Mesothelial cell of epicardium (in vitro differentiated cells): ENCODE data around the gene UGT1A10. TPM values are rescaled to one million over a fixed set of nuclear protein-coding genes. Genes with fewer than 3 reads are reported as not detected.
"Not testable (repeated sequence)": the region's sequence is repeated elsewhere in the genome, so short reads cannot be mapped to it uniquely, and the experiment has no call there.

Source experiments
- DNase-seq, 2 experiments: peaks; one replicate each; pipeline ENCODE4 v3.0.0; 2021; ENCODE audit warnings: low spot score in 2 of 2; ENCODE audit not compliant: unreplicated experiment in 2 of 2
- H3K27ac Mint-ChIP-seq: 2 replicates; pipeline ENCODE4 v1.8.0; 2021; ENCODE audit warnings: mixed read lengths
- H3K27me3 Mint-ChIP-seq: 2 replicates; pipeline ENCODE4 v1.8.0; 2021; ENCODE audit warnings: low read depth, mixed read lengths
- H3K36me3 Mint-ChIP-seq: 2 replicates; pipeline ENCODE4 v1.8.0; 2021; ENCODE audit warnings: mixed read lengths
- H3K4me1 Mint-ChIP-seq: 2 replicates; pipeline ENCODE4 v1.8.0; 2021; ENCODE audit warnings: mixed read lengths
- H3K4me3 Mint-ChIP-seq: 2 replicates; pipeline ENCODE4 v1.8.0; 2021; ENCODE audit warnings: mild to moderate bottlenecking, moderate library complexity, mixed read lengths
- H3K9me3 Mint-ChIP-seq: 2 replicates; pipeline ENCODE4 v1.8.0; 2021; ENCODE audit warnings: mixed read lengths
- total RNA-seq: library from RNA; stranded (reverse); gene quantifications from 3 replicates; pipeline ENCODE4 v1.2.1, GENCODE V29; 2021
- TF ChIP-seq, protein P1 (sequence below): fragments of 200-600 bp; sonication (generic); IDR thresholded peaks from one replicate; pipeline ENCODE4 v1.5.0; 2021; ENCODE audit warnings: antibody characterized with exemption; ENCODE audit not compliant: unreplicated experiment

UGT1A10 gene
- total RNA-seq, 1 donor from 2014 or later, result not detected

DNA sequence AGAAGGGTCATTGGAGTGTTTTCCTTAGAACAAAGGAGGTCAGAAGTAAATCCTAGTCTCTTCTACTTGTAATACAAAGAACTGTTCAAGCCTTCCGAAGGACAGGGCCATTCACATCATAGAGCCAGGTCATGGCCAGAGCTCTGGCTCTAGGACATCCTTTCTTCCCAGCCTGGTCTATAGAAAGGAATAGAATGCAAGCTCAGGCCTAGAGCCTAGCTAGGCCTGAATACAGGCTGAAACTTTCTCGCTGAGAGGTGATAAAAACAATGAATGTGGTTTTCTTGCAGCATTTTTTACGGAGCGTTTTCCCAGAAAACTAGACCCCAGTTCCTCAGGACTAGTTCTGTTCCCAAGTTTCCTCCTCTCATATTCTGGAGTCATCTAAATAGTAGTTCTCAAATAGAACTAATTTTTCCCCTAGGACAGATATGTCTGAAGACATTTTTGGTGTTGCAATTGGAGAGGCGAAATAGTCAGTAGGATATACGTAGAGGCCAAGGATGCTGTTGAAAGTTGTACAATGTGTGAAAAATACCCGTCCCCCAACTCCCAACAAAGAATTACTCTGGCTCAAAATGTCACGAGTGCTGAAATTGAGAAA, 63.3 kb downstream of the UGT1A10 start:
- Mint-ChIP-seq H3K4me3 (no peak overlapping the region), H3K27ac (peak overlapping the region; percentile 67), H3K4me1 (peaks cover 8% of the 10 kb centered on the region), H3K27me3 (no peaks in the 10 kb centered on the region), H3K9me3 (peaks cover 28% of the 10 kb centered on the region), H3K36me3 (no peaks in the 10 kb centered on the region)
- TF ChIP-seq, protein P1, sequence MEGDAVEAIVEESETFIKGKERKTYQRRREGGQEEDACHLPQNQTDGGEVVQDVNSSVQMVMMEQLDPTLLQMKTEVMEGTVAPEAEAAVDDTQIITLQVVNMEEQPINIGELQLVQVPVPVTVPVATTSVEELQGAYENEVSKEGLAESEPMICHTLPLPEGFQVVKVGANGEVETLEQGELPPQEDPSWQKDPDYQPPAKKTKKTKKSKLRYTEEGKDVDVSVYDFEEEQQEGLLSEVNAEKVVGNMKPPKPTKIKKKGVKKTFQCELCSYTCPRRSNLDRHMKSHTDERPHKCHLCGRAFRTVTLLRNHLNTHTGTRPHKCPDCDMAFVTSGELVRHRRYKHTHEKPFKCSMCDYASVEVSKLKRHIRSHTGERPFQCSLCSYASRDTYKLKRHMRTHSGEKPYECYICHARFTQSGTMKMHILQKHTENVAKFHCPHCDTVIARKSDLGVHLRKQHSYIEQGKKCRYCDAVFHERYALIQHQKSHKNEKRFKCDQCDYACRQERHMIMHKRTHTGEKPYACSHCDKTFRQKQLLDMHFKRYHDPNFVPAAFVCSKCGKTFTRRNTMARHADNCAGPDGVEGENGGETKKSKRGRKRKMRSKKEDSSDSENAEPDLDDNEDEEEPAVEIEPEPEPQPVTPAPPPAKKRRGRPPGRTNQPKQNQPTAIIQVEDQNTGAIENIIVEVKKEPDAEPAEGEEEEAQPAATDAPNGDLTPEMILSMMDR, result no peak
- DNase-seq, result no peak

DNA sequence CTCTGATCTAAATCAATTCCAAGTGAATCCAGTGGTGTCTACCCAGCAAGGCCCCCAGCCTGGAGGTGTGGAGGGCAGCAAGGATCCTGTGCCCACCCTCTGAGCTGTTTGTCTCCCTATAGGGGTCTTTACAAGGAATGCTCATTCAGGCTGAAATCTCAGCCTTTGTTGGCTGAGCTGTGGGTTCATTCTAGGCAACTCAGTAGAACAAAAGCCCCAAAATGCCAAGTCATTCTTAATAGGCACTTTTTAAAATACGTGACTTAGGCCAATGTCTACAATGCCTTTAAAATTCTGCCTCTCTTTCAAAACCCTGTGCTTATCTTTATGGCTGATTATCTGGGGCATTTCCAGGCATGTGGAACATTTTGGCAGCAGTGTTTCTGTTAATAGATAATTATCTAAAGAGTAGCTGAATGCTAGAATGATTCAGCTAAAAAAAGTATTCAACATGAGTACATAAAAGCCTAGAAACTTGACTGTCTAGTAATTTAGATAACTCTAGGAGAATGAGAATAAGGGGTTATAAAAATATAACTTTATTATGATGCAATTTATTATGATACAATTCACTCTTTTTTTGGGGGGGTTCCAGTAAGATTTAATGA, 63.9 kb downstream of the UGT1A10 start:
- Mint-ChIP-seq H3K36me3 (no peaks in the 10 kb centered on the region), H3K4me1 (peaks cover 9% of the 10 kb centered on the region), H3K27ac (peak overlapping the region; percentile 67), H3K27me3 (no peaks in the 10 kb centered on the region), H3K4me3 (no peak overlapping the region), H3K9me3 (peaks cover 28% of the 10 kb centered on the region)
- DNase-seq, result no peak
- TF ChIP-seq, protein P1, result no peak

DNA sequence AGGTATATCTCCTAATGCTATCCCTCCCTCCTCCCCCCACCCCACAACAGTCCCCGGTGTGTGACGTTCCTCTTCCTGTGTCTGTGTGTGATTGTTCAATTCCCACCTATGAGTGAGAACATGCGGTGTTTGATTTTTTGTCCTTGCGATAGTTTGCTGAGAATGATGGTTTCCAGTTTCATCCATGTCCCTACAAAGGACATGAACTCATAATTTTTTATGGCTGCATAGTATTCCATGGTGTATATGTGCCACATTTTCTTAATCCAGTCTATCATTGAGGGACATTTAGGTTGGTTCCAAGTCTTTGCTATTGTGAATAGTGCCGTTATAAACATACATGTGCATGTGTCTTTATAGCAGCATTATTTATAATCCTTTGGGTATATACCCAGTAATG, 64.6 kb downstream of the UGT1A10 start:
- not testable (repeated sequence) for H3K36me3 Mint-ChIP-seq, H3K4me3 Mint-ChIP-seq, H3K27me3 Mint-ChIP-seq, DNase-seq, H3K27ac Mint-ChIP-seq
- Mint-ChIP-seq H3K4me1 (peaks cover 12% of the 10 kb centered on the region), H3K9me3 (peaks cover 28% of the 10 kb centered on the region)

DNA sequence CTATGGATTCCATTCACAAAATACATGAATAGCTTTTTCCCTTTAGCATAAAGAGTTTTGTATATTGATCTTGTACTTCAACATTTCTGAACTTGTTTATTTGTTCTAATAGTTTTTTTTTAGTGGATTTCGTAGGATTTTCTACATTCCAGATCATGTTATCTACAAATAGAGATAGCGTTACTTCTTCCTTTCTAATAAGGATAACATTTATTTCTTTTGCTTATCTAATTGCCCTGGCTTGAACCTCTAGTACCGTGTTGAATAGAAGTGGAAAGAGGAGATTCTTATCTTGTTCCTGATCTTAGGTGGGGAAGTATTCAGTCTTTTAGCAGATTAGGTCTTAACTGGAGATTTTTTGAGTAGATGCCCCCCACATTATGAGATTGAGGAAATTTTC, 66.0 kb downstream of the UGT1A10 start:
- H3K27ac Mint-ChIP-seq, result no peak overlapping the region
- peaks cover 12% of the 10 kb centered on the region for H3K4me1 Mint-ChIP-seq
- H3K36me3 Mint-ChIP-seq, result no peaks in the 10 kb centered on the region
- peaks cover 2% of the 10 kb centered on the region for H3K27me3 Mint-ChIP-seq
- no peak overlapping the region for H3K4me3 Mint-ChIP-seq
- TF ChIP-seq, protein P1, result no peak
- H3K9me3 Mint-ChIP-seq, result peaks cover 28% of the 10 kb centered on the region
- no peak for DNase-seq

DNA sequence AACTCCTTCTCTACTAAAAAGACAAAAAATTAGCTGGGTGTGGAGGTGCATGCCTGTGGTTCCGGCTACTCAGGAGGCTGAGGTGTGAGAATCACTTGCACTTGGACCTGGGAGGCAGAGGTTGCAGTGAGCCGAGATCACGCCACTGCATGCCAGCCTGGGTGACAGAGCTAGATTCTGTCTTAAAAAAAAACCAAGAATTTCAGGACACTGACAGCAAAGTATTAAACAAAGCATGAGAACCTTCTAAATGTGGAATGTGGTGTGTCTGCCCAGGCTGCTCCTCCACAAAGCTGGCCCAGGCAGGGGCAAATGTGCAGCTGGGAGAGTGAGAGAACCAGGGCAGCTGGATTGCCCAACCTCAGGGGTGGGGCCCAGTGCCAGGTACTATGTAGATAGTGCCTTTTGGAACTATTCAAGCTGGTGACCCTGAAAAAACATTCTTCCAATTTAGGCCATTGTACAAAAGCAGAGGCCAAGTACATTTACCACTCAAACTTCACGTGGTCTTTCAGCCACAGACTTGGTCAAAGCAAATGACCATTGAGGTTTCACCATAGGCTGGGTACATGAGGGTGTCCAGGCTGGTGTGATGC, 69.8 kb downstream of the UGT1A10 start:
- Mint-ChIP-seq H3K4me1 (peaks cover 4% of the 10 kb centered on the region), H3K4me3 (no peak overlapping the region), H3K9me3 (peaks cover 28% of the 10 kb centered on the region), H3K36me3 (no peaks in the 10 kb centered on the region), H3K27me3 (peaks cover 9% of the 10 kb centered on the region), H3K27ac (no peak overlapping the region)
- TF ChIP-seq, protein P1, result no peak
- DNase-seq, result no peak

DNA sequence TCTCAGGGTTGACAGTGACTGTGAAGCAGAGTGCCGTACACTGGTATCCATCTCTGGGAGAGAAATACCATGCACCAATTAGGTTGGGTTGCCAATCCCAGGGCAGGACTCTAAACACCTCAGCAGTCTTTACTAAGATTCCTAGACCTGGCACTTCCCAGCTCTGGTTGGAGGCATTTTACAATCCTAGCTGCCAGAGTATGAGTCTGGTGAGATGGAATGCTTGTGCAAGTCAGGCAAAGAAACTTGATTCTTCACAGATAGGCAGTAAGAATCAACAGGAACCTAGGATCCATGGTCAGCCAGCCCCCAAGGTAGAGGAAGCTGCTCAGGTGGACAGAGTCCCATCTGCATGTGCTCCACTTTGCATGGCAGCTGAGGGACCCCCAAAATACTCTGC, 70.5 kb downstream of the UGT1A10 start:
- Mint-ChIP-seq H3K4me1 (peaks cover 4% of the 10 kb centered on the region), H3K36me3 (no peaks in the 10 kb centered on the region), H3K4me3 (no peak overlapping the region), H3K27ac (no peak overlapping the region), H3K27me3 (peaks cover 13% of the 10 kb centered on the region), H3K9me3 (peaks cover 24% of the 10 kb centered on the region)
- no peak for DNase-seq
- TF ChIP-seq, protein P1, result no peak
